Muscle layer of duodenum (tissue), 2 donors: Measurements from ENCODE around the gene FARS2.

ENCODE experiments used
- H3K27ac ChIP-seq: one replicate; pipeline ENCODE4 v1.7.0; 2013; ENCODE audit warnings: mild to moderate bottlenecking, low read length
- H3K27me3 ChIP-seq: one replicate; pipeline ENCODE4 v1.7.0; 2013; ENCODE audit warnings: low read depth, mild to moderate bottlenecking, control low read depth, low read length
- H3K36me3 ChIP-seq, 2 donors: one replicate each; pipeline ENCODE4 v1.7.0; 2013; ENCODE audit warnings: low read length in 2 of 2, control low read depth in 1 of 2, mild to moderate bottlenecking in 1 of 2; ENCODE audit not compliant: insufficient read depth in 2 of 2, control insufficient read depth in 1 of 2
- H3K4me1 ChIP-seq, 2 donors: one replicate each; pipeline ENCODE4 v1.7.0; 2013; ENCODE audit warnings: low read length in 2 of 2, mild to moderate bottlenecking in 2 of 2, control low read depth in 1 of 2, moderate library complexity in 1 of 2; ENCODE audit not compliant: insufficient read depth in 2 of 2, control insufficient read depth in 1 of 2
- H3K4me3 ChIP-seq, 2 donors: one replicate each; pipeline ENCODE4 v1.7.0; 2013; ENCODE audit warnings: low read length in 2 of 2, low read depth in 1 of 2, mild to moderate bottlenecking in 1 of 2
- H3K9me3 ChIP-seq, 2 donors: one replicate each; pipeline ENCODE4 v1.7.0; 2013; ENCODE audit warnings: low read length in 2 of 2, control low read depth in 1 of 2, mild to moderate bottlenecking in 1 of 2; ENCODE audit not compliant: control insufficient read depth in 1 of 2
- donor health status: healthy.

FARS2 gene

DNA sequence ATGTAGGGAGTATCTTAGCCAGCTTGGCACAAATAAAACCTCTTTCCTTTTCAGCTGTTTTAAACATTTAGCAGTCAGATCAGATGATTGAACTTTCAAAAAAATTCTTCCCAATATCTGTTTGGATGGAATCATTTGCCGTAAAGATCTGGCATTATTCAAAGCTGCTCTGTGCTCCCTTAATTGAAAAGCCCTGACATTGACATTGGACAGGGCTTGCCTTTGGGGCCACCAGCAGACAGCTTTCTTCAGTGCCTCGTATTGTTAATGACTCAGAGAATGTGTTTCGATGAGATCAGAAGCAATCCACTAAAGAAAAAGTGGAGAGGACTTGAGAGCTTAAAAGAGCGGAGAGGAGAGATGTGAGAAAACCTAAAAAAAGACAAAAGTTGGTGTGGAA is 401.9 kb downstream of the FARS2 start:
- Histone ChIP-seq H3K27me3 (no peaks in the 10 kb centered on the region), H3K9me3 (no peaks in the 10 kb centered on the region), H3K36me3 (no peaks in the 10 kb centered on the region), H3K27ac (no peak overlapping the region), H3K4me3 (no peak overlapping the region), H3K4me1 (no peaks in the 10 kb centered on the region)

DNA sequence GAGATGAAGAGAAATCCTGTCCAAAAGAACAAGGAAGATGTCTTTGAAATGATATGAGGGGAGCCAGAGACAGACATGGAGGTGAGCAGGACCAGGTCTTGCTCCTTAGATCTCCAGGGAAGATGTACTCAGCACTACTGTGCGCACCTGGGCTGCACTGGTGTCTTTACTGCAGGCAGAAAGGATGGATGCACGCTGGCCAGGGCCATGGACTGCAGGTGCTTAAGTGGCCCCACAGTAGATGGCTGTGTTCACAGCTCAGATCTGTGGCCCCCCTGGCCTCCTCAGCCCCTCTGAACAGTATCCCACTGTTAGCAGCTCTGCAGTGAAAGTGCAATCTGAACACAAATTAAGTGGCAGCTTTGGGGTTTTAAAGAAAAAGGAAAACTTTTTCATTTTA is 402.4 kb downstream of the FARS2 start:
- Histone ChIP-seq H3K4me1 (no peaks in the 10 kb centered on the region), H3K36me3 (no peaks in the 10 kb centered on the region), H3K27ac (no peak overlapping the region), H3K27me3 (no peaks in the 10 kb centered on the region), H3K9me3 (no peaks in the 10 kb centered on the region), H3K4me3 (no peak overlapping the region)

DNA sequence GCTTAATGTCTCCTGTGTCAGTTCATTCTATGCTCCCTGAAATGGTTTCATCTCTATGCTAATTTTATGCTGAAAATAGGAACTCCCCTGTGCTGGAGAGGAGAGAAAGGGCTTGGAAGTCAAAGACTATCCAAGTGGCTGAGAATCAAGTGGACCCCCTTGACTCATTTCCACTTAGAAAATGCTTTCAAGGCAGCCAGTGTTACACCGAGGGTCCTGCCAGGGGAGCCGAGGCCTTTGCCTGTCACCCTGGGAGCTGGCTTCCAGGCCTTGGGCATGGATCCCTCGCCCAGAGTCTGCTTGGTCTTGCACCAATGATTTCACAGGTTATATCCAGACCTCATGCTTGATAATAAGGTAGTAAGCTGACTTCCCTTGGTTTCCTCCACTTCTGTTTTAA is 402.8 kb downstream of the FARS2 start:
- no peaks in the 10 kb centered on the region for H3K4me1 ChIP-seq
- no peak overlapping the region for H3K4me3 ChIP-seq
- no peaks in the 10 kb centered on the region for H3K27me3 ChIP-seq
- H3K9me3 ChIP-seq, result no peaks in the 10 kb centered on the region
- no peak overlapping the region for H3K27ac ChIP-seq
- no peaks in the 10 kb centered on the region for H3K36me3 ChIP-seq

DNA sequence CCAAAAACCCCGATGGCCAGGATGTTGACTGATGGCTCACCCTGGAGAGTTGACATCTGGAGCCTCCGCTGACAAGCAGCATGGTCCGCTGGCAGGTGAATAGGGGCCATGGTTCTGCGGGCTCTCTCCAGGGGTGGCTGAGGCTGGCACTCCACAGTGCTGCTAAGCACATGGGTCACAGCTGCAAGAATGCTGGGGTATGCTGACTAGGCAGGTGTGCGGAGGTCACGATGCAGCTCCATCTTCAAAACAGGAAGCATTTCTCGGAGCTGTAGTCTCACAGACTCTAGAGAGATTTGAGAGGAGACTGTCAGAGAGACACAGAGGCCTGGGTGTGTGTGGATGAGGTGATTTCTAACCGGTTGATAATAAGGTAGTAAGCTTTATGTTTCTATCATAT is 403.9 kb downstream of the FARS2 start:
- no peaks in the 10 kb centered on the region for H3K36me3 ChIP-seq
- H3K9me3 ChIP-seq, result no peaks in the 10 kb centered on the region
- H3K4me3 ChIP-seq, result no peak overlapping the region
- H3K4me1 ChIP-seq, result no peaks in the 10 kb centered on the region
- no peak overlapping the region for H3K27ac ChIP-seq
- H3K27me3 ChIP-seq, result no peaks in the 10 kb centered on the region

DNA sequence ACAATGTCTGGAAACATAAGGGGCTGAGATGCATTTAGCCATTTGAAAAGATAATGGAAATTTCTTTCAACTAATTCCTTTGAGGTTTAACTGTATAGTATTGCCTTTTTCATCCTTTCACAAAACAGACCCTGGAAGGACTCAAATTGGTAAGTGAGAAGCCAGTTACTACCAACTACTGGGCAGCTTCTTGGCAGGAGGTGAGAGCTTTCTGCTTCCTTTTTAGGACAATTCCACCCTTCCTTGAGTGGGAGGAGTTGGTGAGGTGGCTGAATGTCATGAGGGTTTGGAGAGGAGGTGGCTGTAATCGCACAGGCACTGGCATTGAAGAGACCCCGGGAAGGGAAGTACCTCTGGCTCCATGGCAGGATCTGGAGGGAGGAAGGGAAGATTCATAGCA is 404.4 kb downstream of the FARS2 start:
- no peaks in the 10 kb centered on the region for H3K36me3 ChIP-seq
- H3K4me1 ChIP-seq, result peaks cover 0 to 2% of the 10 kb centered on the region in 2 donors
- no peak overlapping the region for H3K27ac ChIP-seq
- no peaks in the 10 kb centered on the region for H3K27me3 ChIP-seq
- H3K4me3 ChIP-seq, result no peak overlapping the region
- no peaks in the 10 kb centered on the region for H3K9me3 ChIP-seq

DNA sequence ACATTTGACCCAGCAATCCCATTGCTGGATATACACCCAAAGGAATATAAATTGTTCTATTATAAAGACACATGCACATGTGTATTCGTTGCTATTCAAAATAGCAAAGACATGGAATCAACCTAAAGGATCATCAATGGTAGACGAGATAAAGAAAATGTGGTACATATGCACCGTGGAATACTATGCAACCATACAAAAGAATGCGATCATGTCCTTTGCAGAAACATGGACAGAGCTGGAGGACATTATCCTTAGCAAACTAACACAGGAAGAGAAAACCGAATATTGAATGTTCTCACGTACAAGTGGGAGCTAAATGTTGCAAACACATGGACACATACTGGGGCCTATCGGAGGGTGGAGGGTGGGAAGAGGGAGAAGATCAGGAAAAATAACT is 405.4 kb downstream of the FARS2 start:
- Histone ChIP-seq H3K9me3 (no peaks in the 10 kb centered on the region), H3K36me3 (no peaks in the 10 kb centered on the region), H3K4me1 (peaks cover 0 to 12% of the 10 kb centered on the region in 2 donors), H3K4me3 (no peak overlapping the region), H3K27ac (no peak overlapping the region), H3K27me3 (no peaks in the 10 kb centered on the region)

DNA sequence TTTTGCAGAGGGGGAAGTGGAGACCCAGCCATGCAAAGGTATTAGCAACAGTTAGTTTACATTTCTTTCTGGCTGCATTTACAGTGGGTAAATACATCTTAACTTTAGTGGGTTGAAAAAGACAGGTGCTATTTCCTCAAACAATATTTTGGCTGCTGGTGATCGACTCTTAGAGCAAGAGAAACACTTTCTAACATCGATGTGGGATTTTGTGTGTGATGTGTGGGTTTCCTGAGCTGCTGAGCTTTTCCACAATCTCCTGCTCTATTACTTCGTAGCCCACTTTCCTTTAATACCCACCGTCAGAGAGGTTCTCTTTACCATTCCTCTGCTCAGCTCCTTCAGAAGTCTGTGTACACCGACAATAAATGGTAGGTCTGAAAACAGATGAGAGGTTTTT is 406.4 kb downstream of the FARS2 start:
- H3K27ac ChIP-seq, result no peak overlapping the region
- H3K36me3 ChIP-seq, result no peaks in the 10 kb centered on the region
- H3K4me3 ChIP-seq, result no peak overlapping the region
- no peaks in the 10 kb centered on the region for H3K9me3 ChIP-seq
- H3K27me3 ChIP-seq, result no peaks in the 10 kb centered on the region
- peaks cover 0 to 21% of the 10 kb centered on the region in 2 donors for H3K4me1 ChIP-seq

DNA sequence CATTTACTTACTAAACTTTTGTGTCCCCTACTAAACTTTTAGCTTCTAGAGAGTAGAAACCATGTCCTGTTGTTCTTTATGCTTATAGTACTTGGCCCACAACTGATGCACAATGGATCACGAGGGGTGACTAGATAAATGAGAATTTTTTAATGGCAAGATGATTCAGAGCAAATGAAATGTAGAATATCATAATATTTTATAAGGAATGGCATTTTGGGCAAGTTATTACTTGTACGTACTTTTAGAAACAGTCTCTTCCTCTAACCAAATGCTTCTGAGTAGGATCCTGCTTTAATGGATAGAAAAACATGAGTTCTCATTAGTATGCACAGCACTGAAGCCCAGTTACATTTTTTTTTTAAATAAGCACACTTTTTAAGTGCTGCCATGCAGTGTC is 409.1 kb downstream of the FARS2 start:
- H3K9me3 ChIP-seq, result no peaks in the 10 kb centered on the region
- H3K27ac ChIP-seq, result no peak overlapping the region
- no peak overlapping the region for H3K4me3 ChIP-seq
- H3K27me3 ChIP-seq, result no peaks in the 10 kb centered on the region
- peaks cover 0 to 32% of the 10 kb centered on the region in 2 donors for H3K4me1 ChIP-seq
- no peaks in the 10 kb centered on the region for H3K36me3 ChIP-seq

DNA sequence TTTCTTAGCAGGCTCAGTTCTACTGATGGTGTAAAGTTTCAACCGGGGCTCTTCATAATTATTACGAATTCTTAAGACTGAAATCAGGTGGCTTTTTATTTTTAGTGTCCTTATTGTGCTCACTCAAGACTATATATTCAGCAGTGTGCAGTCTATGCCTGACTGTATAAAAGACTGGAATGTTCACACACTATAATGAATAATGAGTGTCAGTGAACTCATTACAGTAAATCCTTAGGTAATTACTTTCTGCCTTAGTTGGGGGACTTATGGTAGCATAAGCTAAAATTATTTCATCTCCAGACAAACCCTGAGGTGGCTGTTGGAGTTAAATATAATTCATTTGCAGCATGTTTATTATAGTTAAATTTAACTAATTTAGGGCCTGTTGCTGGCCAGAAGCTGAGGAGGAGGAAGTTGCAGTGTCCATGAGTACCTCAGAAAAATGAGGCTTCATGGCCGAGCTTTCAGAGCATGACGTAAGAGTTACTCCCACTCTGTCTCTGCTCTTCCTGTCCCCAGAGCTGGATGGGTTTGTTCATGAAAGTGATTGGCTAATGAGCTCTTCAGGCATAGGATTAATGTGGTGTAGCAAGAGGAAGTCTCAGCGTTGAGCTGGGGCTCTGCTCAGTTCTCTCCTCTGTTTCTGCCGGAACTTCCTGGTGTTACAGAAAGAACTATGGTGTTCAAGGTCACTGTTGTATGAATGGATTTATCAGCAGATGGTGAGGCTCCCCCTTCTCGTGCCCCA is 409.7 kb downstream of the FARS2 start:
- H3K36me3 ChIP-seq, result no peaks in the 10 kb centered on the region
- peaks cover 0 to 32% of the 10 kb centered on the region in 2 donors for H3K4me1 ChIP-seq
- no peak overlapping the region for H3K4me3 ChIP-seq
- H3K27me3 ChIP-seq, result no peaks in the 10 kb centered on the region
- no peaks in the 10 kb centered on the region for H3K9me3 ChIP-seq
- H3K27ac ChIP-seq, result no peak overlapping the region

DNA sequence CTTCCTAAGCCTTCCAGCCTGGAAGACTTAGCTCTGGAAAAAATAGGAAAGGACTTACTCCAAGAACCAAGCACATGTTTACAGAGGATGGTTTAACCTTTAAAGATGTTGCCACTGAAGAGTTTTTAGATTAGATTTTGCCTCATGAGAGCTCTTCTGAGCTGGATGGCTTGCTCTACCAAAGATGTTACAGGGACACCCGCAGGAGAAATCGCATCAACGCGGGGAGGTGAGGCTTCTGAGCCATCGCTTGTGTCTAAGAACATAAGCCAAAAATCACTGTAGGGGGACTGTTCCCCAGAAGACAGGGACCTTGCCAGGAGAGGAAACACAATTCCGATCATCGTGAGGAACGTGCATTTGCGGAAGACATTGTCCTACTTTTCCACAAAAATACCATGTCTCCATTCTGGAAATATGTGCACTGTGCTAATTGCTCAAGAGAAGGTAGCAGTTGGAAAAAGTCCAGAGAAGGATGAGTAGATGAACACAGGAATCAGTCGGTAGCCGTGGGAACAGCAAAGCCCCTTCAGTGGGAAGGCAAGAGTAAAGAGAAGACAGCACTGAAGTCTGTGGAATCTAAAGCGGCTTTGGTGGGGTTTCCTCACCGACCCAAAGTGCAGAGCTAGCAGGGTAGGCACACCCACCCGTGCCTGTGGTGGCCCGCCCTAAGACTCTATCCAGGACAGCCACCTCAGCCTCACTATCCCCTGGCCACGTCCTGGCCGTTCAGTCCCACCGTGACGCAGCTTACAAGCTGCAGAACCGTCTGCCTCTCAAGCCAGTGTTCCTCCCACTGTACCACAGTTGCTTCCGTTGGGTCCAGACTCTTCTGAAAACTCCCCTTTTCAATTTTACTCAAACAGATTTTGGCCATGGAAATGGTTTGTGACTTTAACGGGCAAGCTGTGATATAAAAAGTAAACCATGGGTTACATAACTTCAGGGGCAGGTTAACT is 410.6 kb downstream of the FARS2 start:
- Histone ChIP-seq H3K27ac (no peak overlapping the region), H3K4me1 (peaks cover 0 to 32% of the 10 kb centered on the region in 2 donors), H3K27me3 (no peaks in the 10 kb centered on the region), H3K36me3 (no peaks in the 10 kb centered on the region), H3K4me3 (no peak overlapping the region), H3K9me3 (no peaks in the 10 kb centered on the region)

DNA sequence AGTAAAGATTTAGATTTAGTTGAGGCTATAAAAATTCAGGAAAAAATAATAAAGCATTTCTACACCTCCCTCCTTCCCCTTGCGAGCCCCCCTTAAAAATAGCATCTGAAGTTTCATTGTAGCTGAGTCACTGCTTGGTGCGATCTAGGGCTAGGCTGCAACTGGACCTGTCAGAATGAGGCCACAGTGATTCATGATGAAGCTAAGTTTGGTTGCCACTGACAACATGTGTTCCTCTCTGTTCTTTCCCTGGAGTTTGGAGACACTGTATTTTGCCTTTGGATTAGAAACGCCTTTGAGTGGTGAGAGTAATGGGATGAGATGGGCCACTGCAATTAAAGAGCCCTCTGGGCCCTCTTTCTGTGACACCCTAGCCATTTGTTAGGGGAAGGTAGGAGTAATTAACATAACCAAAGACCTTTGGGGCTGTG is 411.3 kb downstream of the FARS2 start:
- no peaks in the 10 kb centered on the region for H3K9me3 ChIP-seq
- H3K27ac ChIP-seq, result no peak overlapping the region
- peaks cover 0 to 32% of the 10 kb centered on the region in 2 donors for H3K4me1 ChIP-seq
- no peaks in the 10 kb centered on the region for H3K27me3 ChIP-seq
- no peaks in the 10 kb centered on the region for H3K36me3 ChIP-seq
- H3K4me3 ChIP-seq, result no peak overlapping the region
